OCI-LY3 (cell line): ENCODE results near the gene RNF14.
A peak's percentile ranks its signal among the peaks of the same experiment; 100 is the strongest.
"Not testable (repeated sequence)": the region's sequence is repeated elsewhere in the genome, so short reads cannot be mapped to it uniquely, and the experiment has no call there.

Experiments
- H2AFZ ChIP-seq: fragments of 200-600, 300-600 bp; shearing (Covaris generic); 2 replicates; pipeline ENCODE4 v1.6.0; 2014; ENCODE audit warnings: antibody characterized with exemption, low read depth, low read length
- H3K27ac ChIP-seq: fragments of 200-600, 300-600 bp; sonication (generic); 2 replicates; pipeline ENCODE4 v1.5.1; 2014; ENCODE audit warnings: mild to moderate bottlenecking, low read length, moderate library complexity, mixed read lengths
- H3K27me3 ChIP-seq: fragments of 200-600, 300-600 bp; sonication (generic); 2 replicates; pipeline ENCODE4 v1.6.1; 2014; ENCODE audit warnings: low read depth, low read length, mixed read lengths
- H3K36me3 ChIP-seq: fragments of 200-600, 300-600 bp; sonication (generic); replicated peaks from 2 replicates; pipeline ENCODE3; 2014; ENCODE audit warnings: low read depth, low read length, mixed read lengths
- H3K4me1 ChIP-seq: fragments of 300-600, 200-600 bp; sonication (generic); 2 replicates; pipeline ENCODE4 v1.6.1; 2014; ENCODE audit warnings: low read length, mixed read lengths
- H3K4me2 ChIP-seq: fragments of 200-600, 300-600 bp; sonication (generic); 2 replicates; pipeline ENCODE4 v1.6.1; 2014; ENCODE audit warnings: low read length, mixed read lengths
- H3K4me3 ChIP-seq: fragments of 300-600, 200-600 bp; sonication (generic); 2 replicates; pipeline ENCODE4 v1.5.1; 2014; ENCODE audit warnings: antibody characterized with exemption, mild to moderate bottlenecking, low read length, moderate library complexity
- H3K79me2 ChIP-seq: fragments of 300-600, 200-600 bp; shearing (Covaris generic); 2 replicates; pipeline ENCODE4 v1.6.1; 2014; ENCODE audit warnings: mild to moderate bottlenecking, low read length, mixed read lengths
- H3K9ac ChIP-seq: fragments of 300-600, 200-600 bp; shearing (Covaris generic); 2 replicates; pipeline ENCODE4 v1.6.0; 2014; ENCODE audit warnings: mild to moderate bottlenecking, low read length, moderate library complexity
- H3K9me3 ChIP-seq: fragments of 200-600, 300-600 bp; shearing (Covaris generic); 2 replicates; pipeline ENCODE4 v1.6.1; 2014; ENCODE audit warnings: low read length, mixed read lengths; ENCODE audit not compliant: insufficient read depth
- H4K20me1 ChIP-seq: fragments of 200-600, 300-600 bp; sonication (generic); 2 replicates; pipeline ENCODE4 v1.6.1; 2016; ENCODE audit warnings: low read length, mixed read lengths; ENCODE audit not compliant: insufficient read depth
- EZH2phosphoT487 ChIP-seq: fragments of 200-600 bp; shearing (Covaris generic); IDR thresholded peaks from 2 replicates; pipeline ENCODE4 v1.6.1; 2018; ENCODE audit warnings: antibody characterized with exemption, mixed run types, low read depth
- TF ChIP-seq, protein P1 (sequence below): fragments of 200-600, 300-600 bp; sonication (generic); IDR thresholded peaks from 2 replicates; pipeline ENCODE4 v1.5.1; 2014; ENCODE audit warnings: antibody characterized with exemption, low read length, low read depth

Gene RNF14

GRCh38 chr5:142024771-142025304, 55.9 kb downstream of the RNF14 start:
- no peaks in the 10 kb centered on the region for H3K36me3 ChIP-seq
- no peaks in the 10 kb centered on the region for H3K27me3 ChIP-seq
- peak overlapping the region; percentile 74 for H3K27ac ChIP-seq
- peak overlapping the region; percentile 81 for H3K4me3 ChIP-seq
- peaks cover 10% of the 10 kb centered on the region; the same call in 1 of the 2 replicates for H3K4me1 ChIP-seq
- no peaks in the 10 kb centered on the region for H3K9me3 ChIP-seq
- peak overlapping the region; percentile 99 for H2AFZ ChIP-seq
- no peaks in the 10 kb centered on the region for H4K20me1 ChIP-seq
- TF ChIP-seq, protein P1, sequence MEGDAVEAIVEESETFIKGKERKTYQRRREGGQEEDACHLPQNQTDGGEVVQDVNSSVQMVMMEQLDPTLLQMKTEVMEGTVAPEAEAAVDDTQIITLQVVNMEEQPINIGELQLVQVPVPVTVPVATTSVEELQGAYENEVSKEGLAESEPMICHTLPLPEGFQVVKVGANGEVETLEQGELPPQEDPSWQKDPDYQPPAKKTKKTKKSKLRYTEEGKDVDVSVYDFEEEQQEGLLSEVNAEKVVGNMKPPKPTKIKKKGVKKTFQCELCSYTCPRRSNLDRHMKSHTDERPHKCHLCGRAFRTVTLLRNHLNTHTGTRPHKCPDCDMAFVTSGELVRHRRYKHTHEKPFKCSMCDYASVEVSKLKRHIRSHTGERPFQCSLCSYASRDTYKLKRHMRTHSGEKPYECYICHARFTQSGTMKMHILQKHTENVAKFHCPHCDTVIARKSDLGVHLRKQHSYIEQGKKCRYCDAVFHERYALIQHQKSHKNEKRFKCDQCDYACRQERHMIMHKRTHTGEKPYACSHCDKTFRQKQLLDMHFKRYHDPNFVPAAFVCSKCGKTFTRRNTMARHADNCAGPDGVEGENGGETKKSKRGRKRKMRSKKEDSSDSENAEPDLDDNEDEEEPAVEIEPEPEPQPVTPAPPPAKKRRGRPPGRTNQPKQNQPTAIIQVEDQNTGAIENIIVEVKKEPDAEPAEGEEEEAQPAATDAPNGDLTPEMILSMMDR: no peak
- TF ChIP-seq EZH2phosphoT487: no peak
- peak overlapping the region; percentile 68 for H3K9ac ChIP-seq
- no peaks in the 10 kb centered on the region for H3K79me2 ChIP-seq
- H3K4me2 ChIP-seq: peak overlapping the region; percentile 83

- H2AFZ ChIP-seq: peak overlapping the region; percentile 87
- TF ChIP-seq EZH2phosphoT487: no peak
- H3K9ac ChIP-seq: peak overlapping the region; percentile 38; the same call in 1 of the 2 replicates
- peak overlapping the region; percentile 81 for H3K4me3 ChIP-seq
- H3K27ac ChIP-seq: no peak overlapping the region
- H4K20me1 ChIP-seq: no peaks in the 10 kb centered on the region
- no peaks in the 10 kb centered on the region for H3K27me3 ChIP-seq
- no peaks in the 10 kb centered on the region for H3K9me3 ChIP-seq
- H3K36me3 ChIP-seq: no peaks in the 10 kb centered on the region
- H3K4me1 ChIP-seq: peaks cover 10% of the 10 kb centered on the region; the same call in 1 of the 2 replicates
- peak overlapping the region; percentile 83 for H3K4me2 ChIP-seq
- H3K79me2 ChIP-seq: no peaks in the 10 kb centered on the region
Observed at GRCh38 chr5:142025637-142026036, 56.7 kb downstream of the RNF14 start.

- TF ChIP-seq, protein P1: no peak
- no peak for TF ChIP-seq EZH2phosphoT487
- no peaks in the 10 kb centered on the region for H3K79me2 ChIP-seq
- no peaks in the 10 kb centered on the region for H3K4me1 ChIP-seq
- H2AFZ ChIP-seq: no peak overlapping the region
- H3K9me3 ChIP-seq: no peaks in the 10 kb centered on the region
- H3K9ac ChIP-seq: no peak overlapping the region
- no peaks in the 10 kb centered on the region for H4K20me1 ChIP-seq
- H3K4me2 ChIP-seq: no peak overlapping the region
- no peak overlapping the region for H3K4me3 ChIP-seq
- 0 out of 2 replicates have a peak, but pooled peaks cover 3% of the 10 kb centered on the region for H3K27me3 ChIP-seq
- H3K36me3 ChIP-seq: no peaks in the 10 kb centered on the region
- no peak overlapping the region for H3K27ac ChIP-seq
Observed at GRCh38 chr5:142032150-142032549, 63.2 kb downstream of the RNF14 start.

- H2AFZ ChIP-seq: no peak overlapping the region
Observed at GRCh38 chr5:142032747-142033631, 64.1 kb downstream of the RNF14 start.

GRCh38 chr5:142033632-142034567, 65.0 kb downstream of the RNF14 start:
- not testable (repeated sequence) for H3K27me3 ChIP-seq, H3K4me2 ChIP-seq, H2AFZ ChIP-seq, H3K79me2 ChIP-seq, H3K9ac ChIP-seq, H3K27ac ChIP-seq, H4K20me1 ChIP-seq, H3K4me3 ChIP-seq, H3K4me1 ChIP-seq, H3K9me3 ChIP-seq, H3K36me3 ChIP-seq

More at GRCh38 chr5:142032747-142033631, 64.1 kb downstream of the RNF14 start:
- no peaks in the 10 kb centered on the region for H3K4me1 ChIP-seq
- no peaks in the 10 kb centered on the region for H3K79me2 ChIP-seq
- 0 out of 2 replicates have a peak, but pooled peaks cover 3% of the 10 kb centered on the region for H3K27me3 ChIP-seq
- no peaks in the 10 kb centered on the region for H3K36me3 ChIP-seq
- H3K4me2 ChIP-seq: no peak overlapping the region
- H3K9me3 ChIP-seq: no peaks in the 10 kb centered on the region
- H3K27ac ChIP-seq: no peak overlapping the region
- no peak overlapping the region for H3K9ac ChIP-seq
- TF ChIP-seq EZH2phosphoT487: no peak
- TF ChIP-seq, protein P1: no peak
- H4K20me1 ChIP-seq: no peaks in the 10 kb centered on the region
- no peak overlapping the region for H3K4me3 ChIP-seq
